Measurements from ENCODE around the gene ABTB2. TPM values are rescaled to one million over a fixed set of nuclear protein-coding genes. Genes with fewer than 3 reads are reported as not detected.

The ABTB2 gene
- total and polyA plus RNA-seq, 10 of the 15 experiments (the other 5 are each of a cell fraction or from before 2014, with no cell fraction given), result 0.13 to 2.1 (median 0.72) TPM

DNA sequence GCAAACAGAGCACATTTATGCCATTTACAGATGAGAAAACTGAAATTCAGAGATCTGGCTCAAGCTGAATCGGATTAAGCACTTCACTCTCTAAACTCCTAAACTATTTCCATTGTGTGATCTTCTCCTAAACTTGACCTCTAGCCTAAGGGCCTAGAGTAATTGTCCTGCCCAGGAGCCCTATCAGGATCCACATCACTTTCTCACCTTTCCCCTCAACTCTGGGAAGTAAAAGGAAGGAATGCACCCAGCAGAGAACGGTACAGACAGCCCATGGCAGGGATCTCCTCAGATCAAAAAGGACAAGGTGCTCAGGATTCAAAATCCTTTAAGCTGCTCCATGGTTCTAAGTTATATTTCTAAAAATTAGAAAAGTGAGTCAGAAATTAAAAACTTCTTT lies 102.7 kb downstream of the ABTB2 start:
- CTCF ChIA-PET, result interaction anchor here (0.6 to 1.8 kb wide), 2 partner anchors 9 to 80 kb away, joined by 3 to 5 read pairs; no protein-coding TSS in a partner anchor
- ATAC-seq, result no peak
- TF ChIP-seq FOS (IDR thresholded peaks at IDR 0.05; ENCODE audit: borderline replicate concordance, extremely low read depth, insufficient read length) (no peak), ZNF207 (IDR thresholded peaks at IDR 0.05; ENCODE audit: borderline replicate concordance) (no peak), ZSCAN29 (IDR thresholded peaks at IDR 0.05) (no peak), TCF3 (IDR thresholded peaks at IDR 0.05; ENCODE audit: borderline replicate concordance, insufficient read depth, low read depth, low read length) (no peak), ETV6 (conservative IDR thresholded peaks at IDR 0.05 in 1 of 2, IDR thresholded peaks at IDR 0.05 in 1 of 2; ENCODE audit: borderline replicate concordance in 1 of 2, low read depth in 1 of 2) (no peak), POU2F2 (IDR thresholded peaks at IDR 0.05; ENCODE audit: borderline replicate concordance, low read depth, low read length) (no peak), FOXK2 (IDR thresholded peaks at IDR 0.05) (no peak), MXI1 (IDR thresholded peaks at IDR 0.05; ENCODE audit: low read depth, low read length) (no peak), SUPT20H (IDR thresholded peaks at IDR 0.05; ENCODE audit: borderline replicate concordance, control insufficient read depth, low read depth, low read length) (no peak), PAX5 (IDR thresholded peaks at IDR 0.05; ENCODE audit: borderline replicate concordance, low read depth, low read length) (no peak), EZH2 (IDR thresholded peaks at IDR 0.05; ENCODE audit: borderline replicate concordance, control insufficient read depth, low read depth, low read length) (no peak), CEBPZ (IDR thresholded peaks at IDR 0.05; ENCODE audit: low read depth, low read length) (no peak), ZBTB40 (IDR thresholded peaks at IDR 0.05; ENCODE audit: borderline replicate concordance) (no peak)
- TF ChIP-seq, protein P1, sequence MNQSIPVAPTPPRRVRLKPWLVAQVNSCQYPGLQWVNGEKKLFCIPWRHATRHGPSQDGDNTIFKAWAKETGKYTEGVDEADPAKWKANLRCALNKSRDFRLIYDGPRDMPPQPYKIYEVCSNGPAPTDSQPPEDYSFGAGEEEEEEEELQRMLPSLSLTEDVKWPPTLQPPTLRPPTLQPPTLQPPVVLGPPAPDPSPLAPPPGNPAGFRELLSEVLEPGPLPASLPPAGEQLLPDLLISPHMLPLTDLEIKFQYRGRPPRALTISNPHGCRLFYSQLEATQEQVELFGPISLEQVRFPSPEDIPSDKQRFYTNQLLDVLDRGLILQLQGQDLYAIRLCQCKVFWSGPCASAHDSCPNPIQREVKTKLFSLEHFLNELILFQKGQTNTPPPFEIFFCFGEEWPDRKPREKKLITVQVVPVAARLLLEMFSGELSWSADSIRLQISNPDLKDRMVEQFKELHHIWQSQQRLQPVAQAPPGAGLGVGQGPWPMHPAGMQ (IDR thresholded peaks at IDR 0.05; ENCODE audit: borderline replicate concordance), result no peak

More for the DNA sequence above, 102.7 kb downstream of the ABTB2 start:
- H3K4me2 ChIP-seq (ENCODE audit: control insufficient read depth, insufficient read depth), result no peak overlapping the region
- ChIA-PET POLR2A (interaction anchor here (0.7 kb wide), 1 partner anchor 83 kb away, joined by 5 read pairs; no protein-coding TSS in a partner anchor), SMC1A (ENCODE audit: uncharacterized antibody, unreplicated experiment) (interaction anchor here (0.9 kb wide), 1 partner anchor 12 kb away, joined by 3 read pairs; no protein-coding TSS in a partner anchor), RAD21 (ENCODE audit: unreplicated experiment) (no interaction called here)
- no peak overlapping the region for H2AFZ ChIP-seq (ENCODE audit: control insufficient read depth, low read depth, low read length)
- no peak overlapping the region for H3K9ac ChIP-seq (ENCODE audit: control insufficient read depth, insufficient read depth, low read length)
- FAIRE-seq (no peak), DNase-seq (ENCODE audit: low read depth, low spot score) (no peak)
- H4K20me1 ChIP-seq (ENCODE audit: control insufficient read depth, insufficient read depth), result no peaks in the 10 kb centered on the region
- no peaks in the 10 kb centered on the region for H3K27me3 ChIP-seq (replicated peaks in 1 of 2; ENCODE audit: control insufficient read depth in 2 of 2, insufficient read depth in 2 of 2, low read length in 1 of 2)
- H3K79me2 ChIP-seq (ENCODE audit: control insufficient read depth, insufficient read depth, low read length), result no peaks in the 10 kb centered on the region
- WGBS (ENCODE audit: insufficient coverage, insufficient replicate concordance, low lambda C conversion rate, missing lambda C conversion rate), result 84% methylated on average over 2 of the region's 2 CpGs
- no peak overlapping the region for H3K27ac ChIP-seq (ENCODE audit: control insufficient read depth, insufficient read depth)
- H3K4me3 ChIP-seq, result no peak overlapping the region
- BruUV-seq (replicated peaks), result no TSS peak
- no peaks in the 10 kb centered on the region for H3K9me3 ChIP-seq (replicated peaks; ENCODE audit: control insufficient read depth, insufficient read depth, low read length)
- H3K4me1 ChIP-seq (ENCODE audit: control insufficient read depth, insufficient read depth, low read length), result no peaks in the 10 kb centered on the region
- intact Hi-C loops (cut with micrococcal nuclease; ENCODE audit: unreplicated experiment), result no loop called here
- in situ Hi-C loops (cut with MboI), result no loop called here
- H3K36me3 ChIP-seq (ENCODE audit: control insufficient read depth in 2 of 2, insufficient read depth in 2 of 2, low read length in 1 of 2), result no peaks in the 10 kb centered on the region
